Breast epithelium (tissue), 4 donors: ENCODE data around the gene TMEM204. TPM values are rescaled to one million over a fixed set of nuclear protein-coding genes. Genes with fewer than 3 reads are reported as not detected.
A peak's percentile ranks its signal among the peaks of the same experiment; 100 is the strongest.

Source experiments
- DNase-seq, 2 donors: peaks; one replicate each; pipeline ENCODE4 v3.0.0-alpha.2; 2019; ENCODE audit warnings: low spot score in 2 of 2
- H3K27ac ChIP-seq, 2 donors: fragments of 200-600 bp; sonication (generic) in 1 of 2; one replicate each; pipeline ENCODE4 v1.5.1; 2016 to 2019; ENCODE audit warnings: mild to moderate bottlenecking in 1 of 2
- H3K27me3 ChIP-seq, 2 donors: fragments of 200-600 bp; sonication (generic) in 1 of 2; one replicate each; pipeline versions ENCODE4 v1.5.1 to v1.6.0; 2017 to 2019; ENCODE audit warnings: control low read depth in 1 of 2, mild to moderate bottlenecking in 1 of 2
- H3K36me3 ChIP-seq: fragments of 200-600 bp; one replicate; pipeline ENCODE4 v1.5.1; 2019
- H3K4me1 ChIP-seq, 2 donors: fragments of 200-600 bp; sonication (generic); one replicate each; pipeline ENCODE4 v1.5.1; 2016 to 2019; ENCODE audit warnings: control low read depth in 1 of 2
- H3K4me3 ChIP-seq, 3 donors: fragments of 200-600 bp; sonication (generic); 1 replicate in 2 of 3; 2 replicates in 1 of 3; pipeline ENCODE4 v1.5.1; 2016 to 2019; ENCODE audit warnings: mild to moderate bottlenecking in 3 of 3, moderate library complexity in 2 of 3
- H3K9me3 ChIP-seq, 2 donors: fragments of 200-600 bp; sonication (generic) in 1 of 2; one replicate each; pipeline ENCODE4 v1.5.1; 2016 to 2019; ENCODE audit warnings: control low read depth in 1 of 2
- CTCF ChIP-seq, 3 donors: fragments of 450-650 bp; IDR thresholded peaks; one replicate each; pipeline ENCODE4 v1.5.1; 2016 to 2017; ENCODE audit warnings: antibody characterized with exemption in 3 of 3, mild to moderate bottlenecking in 3 of 3, moderate library complexity in 3 of 3
- POLR2A ChIP-seq: fragments of 450-650 bp; IDR thresholded peaks from one replicate; pipeline ENCODE4 v1.6.1; 2016; ENCODE audit warnings: antibody characterized with exemption, mild to moderate bottlenecking, moderate library complexity
- POLR2AphosphoS5 ChIP-seq, 3 donors: sonication (generic); formaldehyde crosslinking; IDR thresholded peaks; one replicate each; pipeline ENCODE4 v1.6.1; 2017; ENCODE audit warnings: antibody characterized with exemption in 3 of 3
- intact Hi-C: fragments of 100-400 bp; cut with DNase I; formaldehyde crosslinking; loops from one replicate; pipeline ENCODE4 v1.15.1; 2023; ENCODE audit warnings: low total_unique reads
- total RNA-seq, 3 donors: library from RNA; depleted of rRNA; stranded (reverse); fragments of >200 nt; gene quantifications; one replicate each; pipeline ENCODE4 v1.1.0, GENCODE V29; 2016

Gene TMEM204
- total RNA-seq, 3 donors from 2014 or later = 27.8 to 37.0 (median 34.1) TPM

GRCh38 chr16:1546430-1546829 is 13.0 kb downstream of the TMEM204 start:
- DNase-seq = no peak
- peaks cover 0 to 7% of the 10 kb centered on the region in 2 donors for H3K4me1 ChIP-seq
- intact Hi-C loops = no loop called here
- H3K27me3 ChIP-seq = no peaks in the 10 kb centered on the region
- H3K9me3 ChIP-seq = no peaks in the 10 kb centered on the region
- H3K27ac ChIP-seq = no peak overlapping the region
- TF ChIP-seq POLR2A = no peak
- TF ChIP-seq CTCF (IDR thresholded peaks at IDR 0.05) = no peak
- no peak for TF ChIP-seq POLR2AphosphoS5 (IDR thresholded peaks at IDR 0.05)
- H3K4me3 ChIP-seq = no peak overlapping the region
- H3K36me3 ChIP-seq = no peaks in the 10 kb centered on the region

GRCh38 chr16:1548233-1548632 is 14.8 kb downstream of the TMEM204 start:
- Histone ChIP-seq H3K9me3 (no peaks in the 10 kb centered on the region), H3K27me3 (no peaks in the 10 kb centered on the region), H3K36me3 (no peaks in the 10 kb centered on the region), H3K4me3 (no peak overlapping the region), H3K27ac (peak overlapping the region in 1 of 2 donors; percentile 25), H3K4me1 (peaks cover 0 to 7% of the 10 kb centered on the region in 2 donors)
- no peak for DNase-seq
- intact Hi-C loops = no loop called here
- TF ChIP-seq POLR2AphosphoS5 (IDR thresholded peaks at IDR 0.05) (no peak), CTCF (IDR thresholded peaks at IDR 0.05) (no peak), POLR2A (no peak)

- no peaks in the 10 kb centered on the region for H3K27me3 ChIP-seq
- intact Hi-C loops = no loop called here
- peak overlapping the region in 1 of 2 donors; percentile 26 for H3K27ac ChIP-seq
- H3K36me3 ChIP-seq = no peaks in the 10 kb centered on the region
- no peak for TF ChIP-seq POLR2A
- TF ChIP-seq CTCF (IDR thresholded peaks at IDR 0.05) = no peak
- TF ChIP-seq POLR2AphosphoS5 (IDR thresholded peaks at IDR 0.05) = no peak
- H3K4me3 ChIP-seq = no peak overlapping the region
- no peaks in the 10 kb centered on the region for H3K9me3 ChIP-seq
- no peak for DNase-seq
- H3K4me1 ChIP-seq = peaks cover 0 to 7% of the 10 kb centered on the region in 2 donors
These were observed 15.3 kb downstream of the TMEM204 start for GRCh38 chr16:1548727-1549126.

GRCh38 chr16:1550069-1550468 is 16.6 kb downstream of the TMEM204 start:
- peaks cover 0 to 4% of the 10 kb centered on the region in 2 donors for H3K4me1 ChIP-seq
- DNase-seq = no peak
- no peaks in the 10 kb centered on the region for H3K36me3 ChIP-seq
- no peaks in the 10 kb centered on the region for H3K27me3 ChIP-seq
- intact Hi-C loops = no loop called here
- H3K9me3 ChIP-seq = no peaks in the 10 kb centered on the region
- no peak for TF ChIP-seq POLR2A
- TF ChIP-seq POLR2AphosphoS5 (IDR thresholded peaks at IDR 0.05) = no peak
- H3K4me3 ChIP-seq = no peak overlapping the region
- H3K27ac ChIP-seq = peak overlapping the region in 1 of 2 donors; percentile 48

GRCh38 chr16:1550696-1551095 is 17.2 kb downstream of the TMEM204 start:
- Histone ChIP-seq H3K36me3 (no peaks in the 10 kb centered on the region), H3K4me3 (no peak overlapping the region), H3K27me3 (no peaks in the 10 kb centered on the region), H3K27ac (peak overlapping the region in 1 of 2 donors; percentile 48), H3K9me3 (no peaks in the 10 kb centered on the region), H3K4me1 (no peaks in the 10 kb centered on the region)
- no peak for TF ChIP-seq POLR2A
- TF ChIP-seq CTCF (IDR thresholded peaks at IDR 0.05) = no peak
- no peak for TF ChIP-seq POLR2AphosphoS5 (IDR thresholded peaks at IDR 0.05)
- intact Hi-C loops = no loop called here
- DNase-seq = no peak

- H3K4me1 ChIP-seq = no peaks in the 10 kb centered on the region
- H3K27me3 ChIP-seq = no peaks in the 10 kb centered on the region
- no peaks in the 10 kb centered on the region for H3K9me3 ChIP-seq
- no peak overlapping the region for H3K4me3 ChIP-seq
- no peaks in the 10 kb centered on the region for H3K36me3 ChIP-seq
- no peak for DNase-seq
- TF ChIP-seq CTCF (IDR thresholded peaks at IDR 0.05) = no peak
- intact Hi-C loops = no loop called here
- H3K27ac ChIP-seq = peak overlapping the region in 1 of 2 donors; percentile 48
These were observed 17.7 kb downstream of the TMEM204 start for GRCh38 chr16:1551166-1551565.
